K562 (cell line): ENCODE measurements around the gene TRMT44. TPM values are rescaled to one million over a fixed set of nuclear protein-coding genes. Genes with fewer than 3 reads are reported as not detected.

ENCODE experiments used
- CEBPB ChIP-seq: fragments of 450-650 bp; IDR thresholded peaks from 2 replicates; pipeline ENCODE4 v1.6.1; 2016; ENCODE audit warnings: missing genetic modification characterization, missing compliant biosample characterization
- ETV6 ChIP-seq, 3 experiments: fragments of 150-350 bp in 1 of 3; sonication (generic) in 1 of 3; formaldehyde crosslinking in 1 of 3; IDR thresholded peaks; 2 replicates each; pipeline versions ENCODE4 v1.6.1 to v1.8.0; 2014 to 2022; ENCODE audit warnings: borderline replicate concordance in 2 of 3, low read depth in 2 of 3, antibody characterized with exemption in 1 of 3, low read length in 1 of 3, mild to moderate bottlenecking in 1 of 3, missing genetic modification reagents in 1 of 3
- FOXM1 ChIP-seq, 2 experiments: fragments of 450-650 bp in 1 of 2; sonication (generic) in 1 of 2; formaldehyde crosslinking in 1 of 2; IDR thresholded peaks; 2 replicates each; pipeline versions ENCODE4 v1.6.1 to v1.9.0; 2017 to 2022; ENCODE audit warnings: low read depth in 2 of 2, mild to moderate bottlenecking in 2 of 2, missing genetic modification reagents in 1 of 2, moderate library complexity in 1 of 2
- MYBL2 ChIP-seq, 2 experiments: fragments of 450-650 bp in 1 of 2; sonication (generic) in 1 of 2; formaldehyde crosslinking in 1 of 2; IDR thresholded peaks; 2 replicates each; pipeline versions ENCODE4 v1.6.1 to v1.8.1; 2017 to 2022; ENCODE audit warnings: borderline replicate concordance in 1 of 2, inconsistent platforms in 1 of 2, low read depth in 1 of 2, mild to moderate bottlenecking in 1 of 2, missing genetic modification reagents in 1 of 2, moderate library complexity in 1 of 2
- PKNOX1 ChIP-seq: fragments of 450-650 bp; IDR thresholded peaks from 2 replicates; pipeline ENCODE4 v1.6.1; 2016
- RBM14 ChIP-seq: fragments of 200-400 bp; formaldehyde crosslinking; IDR thresholded peaks from 2 replicates; pipeline ENCODE4 v1.6.1; 2018; ENCODE audit warnings: low read depth, mild to moderate bottlenecking, low read length, moderate library complexity, borderline replicate concordance; ENCODE audit not compliant: insufficient read depth
- RERE ChIP-seq: sonication (generic); formaldehyde crosslinking; IDR thresholded peaks from 2 replicates; pipeline ENCODE4 v1.8.0; 2023; ENCODE audit warnings: missing genetic modification reagents, mild to moderate bottlenecking, borderline replicate concordance
- ZC3H8 ChIP-seq: fragments of 450-650 bp; IDR thresholded peaks from 2 replicates; pipeline ENCODE4 v1.6.1; 2017
- ZNF318 ChIP-seq, 2 experiments: fragments of 450-650 bp; IDR thresholded peaks; 2 replicates each; pipeline ENCODE4 v1.6.1; 2016; ENCODE audit warnings: mild to moderate bottlenecking in 2 of 2, borderline replicate concordance in 1 of 2, low read depth in 1 of 2, moderate library complexity in 1 of 2
- polyA plus RNA-seq, 8 experiments: library from polyadenylated mRNA; depleted of rRNA in 4 of 8; stranded (reverse) in 5 of 8; unstranded in 3 of 8; fragments of >200 nt; fragmentation: Nextera tagmentation in 2 of 8; fragmentation: Illumina TruSeq in 1 of 8; extraction: Ambion mirVana in 2 of 8; extraction: Trizol in 1 of 8; gene quantifications; 2 replicates each; pipeline versions ENCODE4 v1.2.1 to v1.2.3, GENCODE V29; 2011 to 2014; ENCODE audit warnings: inconsistent platforms in 1 of 8, missing spikeins in 1 of 8
- total RNA-seq, 7 experiments: library from RNA; depleted of rRNA in 6 of 7; stranded (reverse); fragments of >200 nt in 6 of 7; fragmentation: Illumina TruSeq in 2 of 7; extraction: Trizol in 2 of 7; gene quantifications; 2 replicates each; pipeline versions ENCODE4 v1.2.1 to v1.2.3, GENCODE V29; 2011 to 2021; ENCODE audit warnings: low replicate concordance in 1 of 7

The TRMT44 gene
- total and polyA plus RNA-seq, 9 of the 15 experiments (the other 6 are each of a cell fraction or from before 2014, with no cell fraction given): 1.2 to 18.6 (median 10.0) TPM

- TF ChIP-seq RERE (CRISPR knock-in tag) (no peak), FOXM1 (IDR thresholded peaks at IDR 0.05; ENCODE audit: low read depth) (no peak), FOXM1 (CRISPR knock-in tag; IDR thresholded peaks at IDR 0.05; ENCODE audit: low read depth) (no peak), PKNOX1 (0 out of 2 replicates have a peak, but pooled peaks have one; percentile 36), MYBL2 (IDR thresholded peaks at IDR 0.05; ENCODE audit: low read depth) (no peak), MYBL2 (CRISPR knock-in tag; IDR thresholded peaks at IDR 0.05; ENCODE audit: borderline replicate concordance) (no peak), ZNF318 (IDR thresholded peaks at IDR 0.05; ENCODE audit: borderline replicate concordance in 1 of 2, low read depth in 1 of 2) (no peak), ZC3H8 (no peak), ETV6 (IDR thresholded peaks at IDR 0.05; ENCODE audit: borderline replicate concordance in 1 of 2, low read depth in 2 of 2, low read length in 1 of 2) (no peak), ETV6 (CRISPR knock-in tag; IDR thresholded peaks at IDR 0.05; ENCODE audit: borderline replicate concordance) (no peak), RBM14 (no peak), CEBPB (tag) (no peak)
Observed at GRCh38 chr4:8435656-8436121, 4.9 kb upstream of the TRMT44 start (continued).
